GM18868 (cell line): ENCODE results near the gene OR4D9.

ENCODE experiments used
- ATAC-seq: cut with Tn5 transposase; IDR thresholded peaks from one replicate; pipeline ENCODE4 v1.9.1; 2021; ENCODE audit warnings: mild to moderate bottlenecking, moderate library complexity; ENCODE audit not compliant: unreplicated experiment

OR4D9 gene

GRCh38 chr11:59550368-59550841, 39.1 kb downstream of the OR4D9 start:
- ATAC-seq, result peak; percentile 92

DNA sequence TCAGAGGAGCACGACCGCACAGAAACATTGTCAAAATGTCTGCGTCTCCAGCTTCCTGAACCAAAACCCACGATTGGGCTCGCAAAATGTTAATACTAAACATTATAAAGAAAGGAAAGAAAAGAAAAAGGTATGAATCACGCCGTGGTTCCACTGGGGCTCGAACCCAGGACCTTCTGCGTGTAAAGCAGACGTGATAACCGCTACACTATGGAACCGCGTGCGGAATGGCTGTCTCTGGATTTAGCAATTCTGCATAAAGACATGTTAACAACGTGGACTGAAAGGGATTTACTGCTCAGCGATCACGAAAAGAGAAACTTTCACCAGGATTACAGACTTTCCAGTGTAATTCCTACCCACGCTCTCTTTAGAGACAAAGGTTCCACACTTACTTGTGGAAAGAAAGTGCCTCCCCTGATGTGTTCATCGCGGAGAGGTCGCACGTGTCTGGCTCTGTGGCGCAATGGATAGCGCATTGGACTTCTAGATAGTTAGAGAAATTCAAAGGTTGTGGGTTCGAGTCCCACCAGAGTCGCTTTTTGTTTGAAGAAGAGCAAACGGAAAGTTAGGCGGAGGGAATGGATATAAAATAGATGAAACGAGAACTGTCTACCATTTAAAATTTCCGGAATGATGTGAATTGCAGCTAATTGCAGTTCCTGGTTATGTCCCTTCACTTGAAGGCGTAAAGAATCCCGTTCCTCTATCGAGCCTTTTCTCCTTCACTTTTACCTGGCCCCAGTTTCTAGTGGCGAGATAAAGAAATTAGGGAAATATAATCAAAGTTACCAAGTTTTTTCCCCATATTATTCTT, 39.7 kb downstream of the OR4D9 start:
- peak; percentile 30 for ATAC-seq

GRCh38 chr11:59551659-59552521, 40.6 kb downstream of the OR4D9 start:
- no peak for ATAC-seq

DNA sequence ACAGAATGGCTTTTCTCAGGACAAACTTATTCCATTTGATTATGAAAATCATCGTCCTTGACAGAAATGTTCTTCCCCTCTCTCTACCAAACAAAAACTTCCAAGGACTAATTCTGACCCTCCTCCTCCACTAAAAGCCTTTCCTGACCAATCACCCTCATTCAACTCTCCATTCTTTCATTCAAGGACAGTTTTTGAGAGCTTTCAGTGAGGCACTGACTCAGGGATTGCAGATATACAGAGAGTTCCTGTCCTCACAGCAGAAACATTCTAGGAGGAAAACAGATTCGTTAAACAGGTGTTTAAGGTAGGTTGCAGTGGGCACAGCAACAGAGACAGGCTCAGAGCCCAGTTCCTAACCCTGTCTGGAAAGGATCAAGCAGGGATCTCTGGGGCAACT, 41.5 kb downstream of the OR4D9 start:
- ATAC-seq, result no peak

GRCh38 chr11:59553323-59553722, 42.0 kb downstream of the OR4D9 start:
- no peak for ATAC-seq

DNA sequence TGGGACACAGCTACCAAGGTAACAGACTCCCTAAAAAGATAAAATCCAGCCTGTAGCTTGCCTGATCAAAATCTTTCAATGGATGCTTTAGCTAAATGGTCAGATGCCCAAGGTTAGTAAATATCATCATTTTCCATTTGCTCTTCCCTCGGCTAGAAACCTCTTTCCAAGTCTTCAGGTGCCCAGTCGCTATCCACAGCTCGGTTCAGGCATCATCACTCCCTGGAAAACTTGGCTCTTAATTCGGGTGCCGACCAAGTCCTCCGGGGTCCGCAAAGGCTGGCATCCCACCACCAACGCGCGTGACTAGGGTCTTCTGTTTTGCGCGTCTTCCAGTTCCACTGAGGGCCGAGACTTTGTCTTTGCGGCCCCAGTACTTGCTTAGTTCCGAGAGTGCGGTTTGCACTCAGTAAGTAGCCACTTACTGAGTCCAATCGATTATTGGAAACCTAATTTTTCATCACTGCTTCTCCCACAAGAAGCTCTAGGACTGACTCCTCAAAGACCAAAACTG, 44.3 kb downstream of the OR4D9 start:
- ATAC-seq, result no peak

- ATAC-seq, result peak; percentile 40
Observed at GRCh38 chr11:59556115-59556916, 45.0 kb downstream of the OR4D9 start.

DNA sequence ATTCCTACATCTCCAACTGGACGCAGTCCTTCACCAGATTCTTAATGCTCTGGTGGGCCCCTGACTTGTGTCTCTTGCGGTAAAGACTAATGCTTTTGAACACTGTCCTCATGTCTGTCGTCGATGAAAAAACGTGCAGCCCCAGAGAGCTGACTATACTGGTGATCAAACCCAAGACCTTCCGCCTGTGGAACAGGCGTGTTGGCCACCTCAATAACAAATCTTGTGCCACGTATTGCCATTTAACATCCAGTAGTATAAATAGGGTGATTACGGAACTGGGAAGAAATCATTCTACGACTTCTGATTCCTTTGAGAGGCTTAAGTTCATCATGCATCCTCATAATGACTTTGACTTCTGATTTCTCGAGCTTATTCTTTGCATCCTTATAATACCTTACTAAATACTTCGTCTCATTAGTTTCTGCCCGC, 45.6 kb downstream of the OR4D9 start:
- no peak for ATAC-seq

DNA sequence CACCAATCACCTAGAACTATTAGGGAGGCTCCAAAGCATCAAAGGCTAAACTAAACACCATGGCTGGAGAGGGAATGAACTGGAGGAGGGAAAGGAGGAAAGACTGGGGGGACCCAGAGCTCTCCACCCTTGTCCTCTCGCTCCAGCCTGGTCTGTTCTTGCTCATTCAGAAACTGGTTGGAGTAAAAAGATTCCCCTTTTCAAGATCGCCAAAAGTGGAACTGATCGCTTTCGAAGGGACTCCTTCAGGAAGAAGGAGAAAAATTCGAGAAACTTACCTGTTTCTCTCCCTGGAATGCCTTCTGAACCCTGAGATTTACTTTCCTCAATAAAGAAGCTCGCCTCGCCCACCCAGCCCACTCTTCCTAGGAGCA, 46.9 kb downstream of the OR4D9 start:
- ATAC-seq, result no peak

DNA sequence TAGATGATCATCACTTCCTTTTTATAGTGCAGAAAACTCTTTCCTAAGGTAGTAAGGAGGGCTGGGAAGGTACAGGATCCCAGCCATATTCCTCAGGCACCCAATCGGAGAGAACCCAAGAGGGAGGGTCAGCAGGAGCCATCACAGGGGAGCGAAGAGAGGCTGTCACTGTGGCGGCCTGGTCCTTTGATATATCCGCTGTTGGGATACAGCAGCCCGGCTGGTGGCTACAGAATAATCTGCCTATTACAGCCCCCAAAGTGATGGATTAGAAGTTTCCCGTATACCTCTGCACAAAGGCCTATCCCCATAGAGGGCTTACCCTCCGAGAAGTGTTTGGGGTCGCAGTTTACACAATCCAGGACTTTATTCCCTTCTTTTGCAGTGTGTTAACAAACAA, 48.5 kb downstream of the OR4D9 start:
- ATAC-seq, result no peak

GRCh38 chr11:59560290-59560701, 49.0 kb downstream of the OR4D9 start:
- peak; percentile 28 for ATAC-seq

DNA sequence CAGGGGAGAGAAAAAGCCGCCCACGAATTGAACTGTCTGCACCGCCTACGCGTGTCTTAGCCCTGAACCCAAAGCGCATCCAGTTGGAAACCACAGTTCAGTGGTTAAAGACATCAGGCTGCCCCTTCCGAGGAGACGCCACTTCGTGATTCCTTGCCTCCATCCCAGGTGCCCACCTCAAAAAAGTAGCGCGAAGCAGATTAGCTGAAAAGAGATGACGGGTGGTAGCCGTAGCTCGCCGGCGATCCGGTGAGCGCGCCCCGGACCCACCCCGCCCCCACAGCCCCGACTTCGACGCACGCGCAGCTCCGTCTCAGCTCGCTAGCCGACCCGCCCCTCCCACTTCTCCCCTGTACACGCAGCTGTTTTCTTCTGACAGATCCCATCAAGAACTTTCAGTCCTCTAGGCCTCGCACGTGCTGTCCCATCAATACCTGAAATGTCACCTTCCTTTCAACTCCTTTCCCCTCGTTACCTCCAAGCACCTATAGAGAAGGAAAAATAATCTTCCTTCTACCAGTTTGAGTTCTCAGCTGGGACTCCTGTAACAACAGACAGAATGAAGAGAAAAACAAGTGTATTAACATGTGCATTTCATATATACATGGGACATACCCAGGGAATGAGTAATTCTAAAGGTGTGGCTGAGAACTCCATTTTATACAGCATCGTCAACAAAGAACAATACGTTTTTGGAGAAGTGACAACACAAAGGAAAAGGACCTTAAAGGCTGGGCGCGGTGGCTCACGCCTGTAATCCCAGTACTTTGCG, 49.5 kb downstream of the OR4D9 start:
- ATAC-seq, result peak; percentile 50

- ATAC-seq, result no peak
Observed at GRCh38 chr11:59562292-59562691, 51.0 kb downstream of the OR4D9 start.
